NCI-H2196 (cell line): ENCODE measurements around the gene PLCL1.

Experiments
- DNase-seq: peaks from one replicate; lab custom pipeline; 2025; ENCODE audit not compliant: unreplicated experiment; lab: John Stamatoyannopoulos, UW

PLCL1 gene

DNA sequence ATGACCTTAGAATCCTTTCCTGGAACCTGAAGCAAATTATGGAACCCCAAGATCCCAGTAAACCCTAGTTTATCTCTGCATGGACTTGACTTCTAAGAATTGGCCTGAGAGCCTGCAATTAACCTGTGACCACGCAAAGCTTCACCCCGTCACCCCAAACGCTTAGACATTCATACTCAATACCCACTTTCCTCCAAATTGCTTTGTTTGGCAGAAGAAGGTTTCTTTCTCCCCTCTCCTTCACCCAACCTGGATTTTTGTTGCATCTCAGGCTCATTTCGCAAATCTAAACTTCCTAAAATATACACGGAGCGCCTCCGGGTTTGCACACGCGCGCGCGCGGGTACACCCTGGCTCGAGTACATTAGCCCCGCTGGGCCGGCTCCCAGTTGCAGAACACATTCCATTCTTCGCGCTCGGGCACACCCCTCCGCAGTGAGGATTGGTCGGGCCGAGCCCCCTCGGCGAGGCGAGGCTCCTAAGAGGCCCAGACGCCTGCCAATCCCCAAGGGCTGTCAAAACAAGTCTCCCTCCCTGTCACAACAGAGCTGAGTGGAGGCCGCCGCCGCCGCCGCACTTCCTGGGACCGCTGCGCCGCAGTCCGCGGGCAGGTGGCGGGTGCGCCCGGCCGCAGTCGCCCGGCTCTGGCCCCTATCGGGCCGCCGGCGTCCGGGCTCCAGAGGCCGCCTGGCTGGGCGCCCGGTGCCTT is at the start of gene PLCL1:
Gene PLCL1 (plus strand): TSS at position 545 of the 709 bp plus-strand sequence.
- peak; percentile 73 for DNase-seq

GRCh38 chr2:197759013-197759412 is 45.4 kb upstream of the PLCL1 start:
- DNase-seq, result no peak

GRCh38 chr2:197759625-197760292 is 44.6 kb upstream of the PLCL1 start:
- no peak for DNase-seq

GRCh38 chr2:197760293-197760657 is 44.1 kb upstream of the PLCL1 start:
- no peak for DNase-seq

DNA sequence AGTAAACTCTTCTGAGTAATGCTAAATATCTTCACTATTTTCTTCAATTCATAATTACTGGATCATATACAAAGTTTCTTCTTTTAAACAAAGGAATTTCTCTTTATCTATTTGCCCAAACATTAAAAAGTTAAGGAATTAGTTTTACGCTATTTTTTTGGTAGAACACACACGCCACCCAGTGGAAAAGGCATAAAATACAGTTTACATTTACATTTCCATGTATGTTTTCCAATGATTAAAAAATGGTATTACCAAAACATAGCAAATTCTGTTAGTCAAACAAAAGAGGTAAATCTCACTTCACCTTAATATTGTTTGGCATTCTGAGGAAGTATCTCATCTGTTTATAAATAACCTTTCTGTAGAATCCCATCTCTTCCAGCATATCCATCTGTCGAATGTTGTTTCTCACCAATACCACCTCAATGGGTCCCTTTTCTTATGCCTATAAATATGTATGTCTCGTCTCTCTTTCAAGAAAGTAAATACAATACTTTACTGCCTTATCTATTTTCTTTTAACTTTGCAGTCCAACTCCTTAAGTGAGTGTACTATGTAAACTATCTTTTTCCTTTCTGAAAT is 26.5 kb upstream of the PLCL1 start:
- peak; percentile 25 for DNase-seq

- DNase-seq, result no peak
These were observed 25.1 kb upstream of the PLCL1 start for GRCh38 chr2:197779261-197779660.

- DNase-seq, result no peak
These were observed 22.3 kb upstream of the PLCL1 start for GRCh38 chr2:197782126-197782525.

GRCh38 chr2:197784956-197785941 is 19.1 kb upstream of the PLCL1 start, which contains the start of gene BOLL:
TSS of gene BOLL (minus strand) at chr2:197785319. CDS start at chr2:197781850, 3,469 bp downstream.
- no peak for DNase-seq

DNA sequence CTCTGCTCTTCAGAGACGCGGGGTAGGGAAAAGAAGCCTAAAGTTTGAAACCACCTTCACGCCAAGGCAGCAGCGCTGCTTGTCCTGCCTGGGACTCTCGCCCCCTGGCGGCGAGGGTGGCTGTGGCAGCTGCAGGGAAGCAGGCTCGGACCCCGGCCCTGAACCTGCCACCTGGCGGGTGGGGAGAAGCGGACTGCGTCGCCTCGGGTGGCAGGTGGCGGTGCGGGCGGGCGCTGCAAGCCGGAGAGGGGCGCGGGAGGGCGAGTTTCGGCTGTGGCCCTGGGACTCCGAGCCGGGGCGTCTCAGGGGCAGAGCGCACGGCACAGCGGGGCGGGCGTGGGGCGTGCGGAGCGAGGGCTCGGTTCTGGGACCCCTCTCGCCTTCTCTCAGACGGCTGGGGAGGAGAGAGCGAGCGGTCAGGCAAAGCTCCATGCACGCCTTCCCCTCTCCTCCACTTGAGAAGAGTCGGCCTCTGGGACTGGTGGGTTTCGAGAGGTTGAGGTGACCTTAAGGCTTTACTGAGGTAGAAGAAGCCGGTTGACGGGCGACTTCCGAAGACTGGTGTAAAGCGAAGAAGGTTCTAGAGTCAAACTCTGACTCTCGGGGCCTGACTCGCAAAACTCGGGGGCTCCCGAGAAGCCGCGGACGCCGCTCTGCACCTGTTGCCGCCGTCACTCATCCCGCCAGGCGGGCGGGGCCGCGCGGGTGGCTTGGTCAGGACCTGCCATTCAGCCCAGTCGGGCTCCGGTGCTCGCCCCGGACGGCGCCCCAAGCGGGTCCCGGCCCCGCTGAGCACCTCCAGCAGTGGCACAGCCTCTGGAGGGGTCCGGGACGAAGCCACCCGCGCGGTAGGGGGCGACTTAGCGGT is 18.1 kb upstream of the PLCL1 start:
- no peak for DNase-seq

- DNase-seq, result no peak
These were observed 10.9 kb upstream of the PLCL1 start for GRCh38 chr2:197793456-197793855.

DNA sequence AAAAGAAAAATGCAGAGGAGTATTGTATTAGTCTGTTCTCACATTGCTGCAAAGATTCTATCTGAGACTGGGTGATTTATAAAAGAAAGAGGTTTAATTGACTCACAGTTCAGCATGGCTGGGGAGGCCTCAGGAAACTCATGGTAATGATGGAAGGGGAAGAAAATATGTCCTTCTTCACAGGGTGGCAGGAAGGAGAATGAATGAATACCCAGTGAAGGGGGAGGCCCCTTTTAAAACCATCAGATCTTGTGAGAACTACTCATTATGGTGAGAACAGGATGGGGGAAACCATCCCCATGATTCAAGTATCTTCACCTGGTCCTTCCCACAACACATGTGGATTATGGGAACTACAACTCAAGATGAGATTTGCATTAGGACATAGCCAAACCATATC is 9.1 kb upstream of the PLCL1 start:
- no peak for DNase-seq

DNA sequence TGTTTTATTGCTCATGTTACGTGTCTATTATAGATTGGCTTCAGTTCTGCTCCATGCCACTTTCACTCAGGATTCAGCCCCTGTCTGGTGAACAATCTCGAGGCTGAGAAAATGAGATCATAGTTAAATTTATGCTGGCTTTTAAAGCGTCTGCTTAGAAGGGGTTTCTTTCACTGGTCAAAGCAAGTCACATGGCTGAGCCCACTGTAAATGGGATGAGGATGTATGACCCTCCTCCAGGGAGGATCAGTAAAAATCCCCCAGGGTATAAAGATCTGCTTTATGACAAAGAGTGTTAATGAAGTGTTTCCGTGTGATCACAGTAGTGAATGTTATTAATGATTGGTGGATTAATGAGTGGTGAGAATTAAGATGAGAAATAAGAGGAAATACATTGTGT is 6.2 kb upstream of the PLCL1 start:
- no peak for DNase-seq

DNA sequence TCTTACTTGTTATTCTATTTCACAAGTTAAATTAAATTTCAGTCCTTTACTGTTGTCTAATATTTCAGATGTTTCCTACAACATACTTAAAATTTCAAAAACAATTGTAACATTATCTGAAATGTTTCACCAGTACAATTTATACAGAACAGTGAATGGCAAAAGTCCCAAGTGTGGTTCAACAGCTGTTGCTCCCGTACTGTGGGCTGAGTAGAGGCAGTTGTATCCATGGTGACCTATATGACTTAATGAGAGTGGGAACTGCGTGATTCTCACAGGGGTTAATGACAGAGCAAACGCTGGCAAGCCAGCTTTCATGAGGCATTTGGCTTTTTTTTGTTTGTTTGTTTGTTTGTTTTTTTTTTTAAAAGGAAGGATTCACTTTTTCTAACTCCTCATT is 5.3 kb upstream of the PLCL1 start:
- no peak for DNase-seq

- DNase-seq, result no peak
These were observed 4.3 kb upstream of the PLCL1 start for GRCh38 chr2:197800091-197800490.

DNA sequence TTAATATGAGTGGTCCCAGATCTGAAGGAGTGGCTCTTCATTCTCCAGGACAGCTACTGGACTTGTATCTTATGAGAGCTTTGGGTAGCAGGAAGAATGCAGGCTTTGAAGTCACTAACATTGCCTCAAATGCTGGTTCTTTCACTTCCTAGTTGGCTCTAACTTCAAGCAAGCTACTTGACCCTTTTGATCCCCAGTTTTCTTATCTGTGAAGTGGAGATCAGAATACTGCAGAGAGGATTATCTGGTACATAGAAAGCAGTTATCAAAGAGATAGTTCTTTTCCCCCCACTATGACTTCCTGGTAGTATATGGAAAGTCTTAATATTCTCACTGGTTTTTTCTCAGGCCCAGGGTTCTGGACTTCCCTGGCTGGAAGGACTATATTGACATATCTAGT is 3.4 kb upstream of the PLCL1 start:
- DNase-seq, result no peak

- peak; percentile 37 for DNase-seq
These were observed 1.4 kb upstream of the PLCL1 start for GRCh38 chr2:197803033-197803444.

DNA sequence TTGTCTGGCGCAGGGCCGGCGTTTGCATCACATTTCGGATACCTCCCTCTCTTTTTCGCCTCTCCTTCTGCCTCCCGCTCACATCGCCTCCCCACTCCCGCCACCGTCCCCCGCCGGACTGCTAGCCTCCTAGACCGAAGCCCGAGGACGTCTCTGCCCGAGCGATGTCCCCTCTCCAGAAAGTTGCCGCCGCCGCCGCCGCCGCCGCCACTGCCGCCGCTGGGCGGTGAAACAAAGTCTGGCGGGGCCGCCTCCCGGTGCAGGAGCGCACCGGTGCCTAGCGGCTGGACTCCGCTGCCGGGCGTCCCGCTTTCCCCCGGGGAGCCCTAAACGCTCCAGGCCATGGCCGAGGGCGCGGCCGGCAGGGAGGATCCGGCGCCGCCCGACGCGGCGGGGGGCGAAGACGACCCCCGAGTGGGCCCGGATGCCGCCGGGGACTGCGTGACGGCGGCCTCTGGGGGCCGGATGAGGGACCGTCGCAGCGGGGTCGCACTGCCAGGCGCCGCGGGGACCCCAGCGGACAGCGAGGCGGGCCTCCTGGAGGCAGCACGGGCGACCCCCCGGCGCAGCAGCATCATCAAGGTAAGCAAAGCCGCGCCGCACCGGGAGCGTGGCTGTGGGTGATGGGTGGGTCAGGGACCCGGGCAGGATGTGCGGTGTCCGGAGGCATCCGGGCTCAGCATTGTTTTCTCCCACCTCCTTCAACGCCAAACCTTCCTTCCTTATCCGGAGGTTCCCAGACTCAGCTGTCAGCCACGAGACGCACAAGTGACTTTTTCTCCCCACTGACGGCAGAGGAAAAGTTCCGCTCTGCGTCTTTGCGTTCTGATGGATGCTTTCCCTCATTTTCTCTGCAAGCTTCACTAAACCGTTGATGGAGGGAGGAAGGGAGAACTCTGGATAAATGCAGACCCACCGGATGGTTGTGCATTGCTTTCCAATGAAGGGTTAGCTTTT is 643 bp downstream of the PLCL1 start:
- no peak for DNase-seq

GRCh38 chr2:197805715-197806633 is 1.6 kb downstream of the PLCL1 start:
- DNase-seq, result no peak
